GM12891 (cell line): ENCODE measurements around the gene METTL9.
"Not testable (repeated sequence)": the region's sequence is repeated elsewhere in the genome, so short reads cannot be mapped to it uniquely, and the experiment has no call there.

Source experiments
- DNase-seq: peaks from one replicate; pipeline ENCODE4 v3.0.0; 2011; ENCODE audit warnings: low spot score; ENCODE audit not compliant: insufficient read length
- FAIRE-seq: peaks from 2 replicates; lab custom pipeline; 2011; peaks lifted over from hg19 to GRCh38; lab: Jason Lieb, UNC
- PAX5 ChIP-seq: IDR thresholded peaks from 2 replicates; pipeline ENCODE4 v1.6.1; 2011; ENCODE audit warnings: low read length, moderate library complexity, mild to moderate bottlenecking; ENCODE audit not compliant: insufficient read depth, severe bottlenecking
- POLR2A ChIP-seq: IDR thresholded peaks from 2 replicates; pipeline ENCODE4 v1.6.1; 2011; ENCODE audit warnings: low read depth, low read length, control low read depth
- POLR2AphosphoS5 ChIP-seq: IDR thresholded peaks from 2 replicates; pipeline ENCODE4 v1.6.1; 2011; ENCODE audit warnings: low read depth, low read length, control low read depth
- POU2F2 ChIP-seq: IDR thresholded peaks from 2 replicates; pipeline ENCODE4 v1.6.1; 2011; ENCODE audit warnings: low read depth, mild to moderate bottlenecking, control low read depth, low read length, moderate library complexity
- SPI1 ChIP-seq: IDR thresholded peaks from 2 replicates; pipeline ENCODE4 v1.6.1; 2011; ENCODE audit warnings: low read depth, low read length, control low read depth
- TAF1 ChIP-seq: IDR thresholded peaks from 2 replicates; pipeline ENCODE4 v1.6.1; 2011; ENCODE audit warnings: low read depth, low read length, control low read depth

Gene METTL9

GRCh38 chr16:21666772-21667171 is 67.4 kb downstream of the METTL9 start:
- DNase-seq, result no peak
- no peak for TF ChIP-seq SPI1
- no peak for TF ChIP-seq TAF1
- TF ChIP-seq POLR2A, result no peak
- TF ChIP-seq POLR2AphosphoS5, result no peak
- no peak for TF ChIP-seq POU2F2
- TF ChIP-seq PAX5, result no peak
- no peak for FAIRE-seq

GRCh38 chr16:21667575-21667974 is 68.2 kb downstream of the METTL9 start:
- FAIRE-seq (no peak), DNase-seq (no peak)
- TF ChIP-seq POU2F2 (no peak), TAF1 (no peak), POLR2A (no peak), SPI1 (no peak), POLR2AphosphoS5 (no peak), PAX5 (no peak)

GRCh38 chr16:21673469-21673868 is 74.1 kb downstream of the METTL9 start:
- FAIRE-seq, result no peak
- no peak for DNase-seq
- TF ChIP-seq SPI1, result no peak
- no peak for TF ChIP-seq POLR2AphosphoS5
- no peak for TF ChIP-seq TAF1
- no peak for TF ChIP-seq POU2F2
- TF ChIP-seq PAX5, result no peak
- no peak for TF ChIP-seq POLR2A

GRCh38 chr16:21674456-21674855 is 75.1 kb downstream of the METTL9 start:
- not testable (repeated sequence) for DNase-seq, FAIRE-seq

- FAIRE-seq, DNase-seq: not testable (repeated sequence)
Observed at GRCh38 chr16:21680714-21681113, 81.3 kb downstream of the METTL9 start.

GRCh38 chr16:21683184-21683583 is 83.8 kb downstream of the METTL9 start:
- TF ChIP-seq PAX5 (no peak), SPI1 (no peak), POLR2AphosphoS5 (no peak), POLR2A (no peak), TAF1 (no peak), POU2F2 (no peak)
- no peak for DNase-seq
- no peak for FAIRE-seq

GRCh38 chr16:21684199-21684598 is 84.8 kb downstream of the METTL9 start:
- DNase-seq (no peak), FAIRE-seq (no peak)
- TF ChIP-seq TAF1 (no peak), POLR2A (no peak), POU2F2 (no peak), SPI1 (no peak), PAX5 (no peak), POLR2AphosphoS5 (no peak)

GRCh38 chr16:21685034-21685455 is 85.7 kb downstream of the METTL9 start:
- FAIRE-seq, result no peak
- DNase-seq, result no peak
- TF ChIP-seq POLR2A (no peak), SPI1 (no peak), TAF1 (no peak), POLR2AphosphoS5 (no peak), PAX5 (no peak), POU2F2 (no peak)

- DNase-seq (no peak), FAIRE-seq (no peak)
- no peak for TF ChIP-seq SPI1
- no peak for TF ChIP-seq POLR2AphosphoS5
- no peak for TF ChIP-seq POU2F2
- TF ChIP-seq TAF1, result no peak
- TF ChIP-seq PAX5, result no peak
- TF ChIP-seq POLR2A, result no peak
Observed at GRCh38 chr16:21689107-21689506, 89.7 kb downstream of the METTL9 start.

GRCh38 chr16:21690967-21691366 is 91.6 kb downstream of the METTL9 start:
- FAIRE-seq, result not testable (repeated sequence)

GRCh38 chr16:21694609-21695008 is 95.2 kb downstream of the METTL9 start:
- no peak for DNase-seq
- TF ChIP-seq PAX5 (no peak), POLR2A (no peak), POU2F2 (no peak), POLR2AphosphoS5 (no peak), TAF1 (no peak), SPI1 (no peak)
- FAIRE-seq, result no peak

More at GRCh38 chr16:21690967-21691366, 91.6 kb downstream of the METTL9 start:
- DNase-seq, result not testable (repeated sequence)

GRCh38 chr16:21697032-21697431 is 97.7 kb downstream of the METTL9 start:
- no peak for FAIRE-seq
- DNase-seq, result no peak
- TF ChIP-seq POU2F2 (no peak), POLR2AphosphoS5 (no peak), SPI1 (no peak), PAX5 (no peak), POLR2A (no peak), TAF1 (no peak)
